Lung (tissue), 12 donors: ENCODE measurements around the gene PPARGC1A. TPM values are rescaled to one million over a fixed set of nuclear protein-coding genes. Genes with fewer than 3 reads are reported as not detected.

Experiments used
- ATAC-seq: fragments of 200-7000 bp; cut with Tn5 transposase; one replicate; pipeline ENCODE4 v1.9.1; 2020; ENCODE audit warnings: moderate number of reproducible peaks; ENCODE audit not compliant: insufficient read depth, low FRiP score
- DNase-seq, 3 donors: peaks; one replicate each; pipeline ENCODE4 v3.0.0-alpha.2; 2013 to 2017
- H3K27ac ChIP-seq, 2 donors: one replicate each; pipeline ENCODE4 v1.5.1; 2013; ENCODE audit warnings: mild to moderate bottlenecking in 2 of 2, moderate library complexity in 2 of 2, control low read depth in 1 of 2, inconsistent platforms in 1 of 2, low read depth in 1 of 2, low read length in 1 of 2
- H3K27me3 ChIP-seq, 3 donors: one replicate each; pipeline ENCODE4 v1.5.1; 2013; ENCODE audit warnings: low read length in 2 of 3; ENCODE audit not compliant: control insufficient read depth in 3 of 3, insufficient read depth in 3 of 3
- H3K36me3 ChIP-seq, 4 donors: one replicate each; pipeline ENCODE4 v1.5.1; 2013; ENCODE audit warnings: low read length in 4 of 4, mild to moderate bottlenecking in 1 of 4, moderate library complexity in 1 of 4; ENCODE audit not compliant: control insufficient read depth in 4 of 4, insufficient read depth in 4 of 4
- H3K4me1 ChIP-seq, 5 donors: one replicate each; pipeline ENCODE4 v1.5.1; 2013; ENCODE audit warnings: low read length in 5 of 5, mild to moderate bottlenecking in 2 of 5, moderate library complexity in 1 of 5; ENCODE audit not compliant: control insufficient read depth in 5 of 5, insufficient read depth in 5 of 5
- H3K4me3 ChIP-seq: one replicate; pipeline ENCODE4 v1.5.1; 2013; ENCODE audit warnings: mild to moderate bottlenecking, control low read depth, moderate library complexity
- H3K9ac ChIP-seq, 2 donors: one replicate each; pipeline ENCODE4 v1.5.1; 2013; ENCODE audit warnings: low read length in 2 of 2, control low read depth in 1 of 2; ENCODE audit not compliant: insufficient read depth in 1 of 2
- H3K9me3 ChIP-seq, 4 donors: one replicate each; pipeline ENCODE4 v1.5.1; 2013; ENCODE audit warnings: low read length in 3 of 4, mild to moderate bottlenecking in 1 of 4, moderate library complexity in 1 of 4; ENCODE audit not compliant: control insufficient read depth in 4 of 4, insufficient read depth in 3 of 4
- WGBS, 2 donors: extraction: QIAGEN DNeasy Blood & Tissue Kit; methylation state at CpG; one replicate each; pipeline ENCODE4 v1.1.7; 2013; 5-methylcytosine and 5-hydroxymethylcytosine counted together
- polyA plus RNA-seq, 2 donors: library from polyadenylated mRNA; stranded (reverse); fragments of 200-250 nt; gene quantifications; one replicate each; pipeline ENCODE4 v1.2.1, GENCODE V29; 2013
- total RNA-seq, 2 donors: library from RNA; depleted of rRNA in 1 of 2; stranded (reverse); fragments of >200 nt in 1 of 2; gene quantifications; one replicate each; pipeline ENCODE4 v1.2.1, GENCODE V29; 2014 to 2021
- TF ChIP-seq, protein P1 (sequence below): IDR thresholded peaks from 2 replicates; pipeline ENCODE4 v1.5.1; 2012; ENCODE audit warnings: mild to moderate bottlenecking; ENCODE audit errors: control extremely low read depth, extremely low read depth
- donor health status: control.
- donor health status: control.
- donor health status: Bipolar disorder and iron deficiency.
- donor health status: healthy.
- donor health status: DM: yes; HTN: yes; CAD: no.

PPARGC1A gene
- total and polyA plus RNA-seq, 4 donors: 1.1 to 17.9 (median 5.1) TPM

- no peaks in the 10 kb centered on the region for H3K27me3 ChIP-seq
- peaks cover 0 to 4% (median 0%) of the 10 kb centered on the region in 5 donors for H3K4me1 ChIP-seq
- no peak overlapping the region for H3K27ac ChIP-seq
- TF ChIP-seq, protein P1, sequence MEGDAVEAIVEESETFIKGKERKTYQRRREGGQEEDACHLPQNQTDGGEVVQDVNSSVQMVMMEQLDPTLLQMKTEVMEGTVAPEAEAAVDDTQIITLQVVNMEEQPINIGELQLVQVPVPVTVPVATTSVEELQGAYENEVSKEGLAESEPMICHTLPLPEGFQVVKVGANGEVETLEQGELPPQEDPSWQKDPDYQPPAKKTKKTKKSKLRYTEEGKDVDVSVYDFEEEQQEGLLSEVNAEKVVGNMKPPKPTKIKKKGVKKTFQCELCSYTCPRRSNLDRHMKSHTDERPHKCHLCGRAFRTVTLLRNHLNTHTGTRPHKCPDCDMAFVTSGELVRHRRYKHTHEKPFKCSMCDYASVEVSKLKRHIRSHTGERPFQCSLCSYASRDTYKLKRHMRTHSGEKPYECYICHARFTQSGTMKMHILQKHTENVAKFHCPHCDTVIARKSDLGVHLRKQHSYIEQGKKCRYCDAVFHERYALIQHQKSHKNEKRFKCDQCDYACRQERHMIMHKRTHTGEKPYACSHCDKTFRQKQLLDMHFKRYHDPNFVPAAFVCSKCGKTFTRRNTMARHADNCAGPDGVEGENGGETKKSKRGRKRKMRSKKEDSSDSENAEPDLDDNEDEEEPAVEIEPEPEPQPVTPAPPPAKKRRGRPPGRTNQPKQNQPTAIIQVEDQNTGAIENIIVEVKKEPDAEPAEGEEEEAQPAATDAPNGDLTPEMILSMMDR: no peak
- no peak overlapping the region for H3K9ac ChIP-seq
- no peak for ATAC-seq
- H3K9me3 ChIP-seq: no peaks in the 10 kb centered on the region
- H3K36me3 ChIP-seq: no peaks in the 10 kb centered on the region
- WGBS, 2 donors: 55 to 77% methylated on average over 2 of the region's 2 CpGs
- DNase-seq: no peak
- H3K4me3 ChIP-seq: no peak overlapping the region
Measured at GRCh38 chr4:23759066-23759465, 130.8 kb downstream of the PPARGC1A start.

DNA sequence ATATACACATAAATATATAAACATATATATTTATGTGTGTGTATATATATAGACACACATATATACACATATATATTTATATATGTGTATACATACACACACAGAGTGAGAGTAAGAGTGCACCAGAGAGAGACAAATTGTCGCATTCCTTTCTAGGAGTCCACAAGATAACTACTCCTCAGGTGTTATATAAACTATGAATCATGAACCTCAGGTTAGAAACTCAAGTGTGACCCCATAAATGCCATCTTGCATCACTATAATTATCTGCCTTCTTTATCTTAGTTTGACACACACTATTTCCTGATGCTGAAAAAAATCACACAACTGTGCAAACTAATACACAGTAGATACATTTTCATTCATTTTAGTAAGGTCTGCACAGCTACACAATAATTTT lies 135.2 kb downstream of the PPARGC1A start:
- Histone ChIP-seq H3K9ac (no peak overlapping the region), H3K4me1 (peaks cover 0 to 4% (median 0%) of the 10 kb centered on the region in 5 donors), H3K4me3 (no peak overlapping the region), H3K27me3 (no peaks in the 10 kb centered on the region), H3K36me3 (no peaks in the 10 kb centered on the region), H3K27ac (no peak overlapping the region), H3K9me3 (no peaks in the 10 kb centered on the region)
- 92 to 98% methylated on average over 1 of the region's 1 CpG for WGBS, 2 donors
- ATAC-seq (no peak), DNase-seq (no peak)
- TF ChIP-seq, protein P1: no peak

- 88 to 93% methylated on average over 2 of the region's 2 CpGs for WGBS, 2 donors
- DNase-seq: no peak
- Histone ChIP-seq H3K36me3 (no peaks in the 10 kb centered on the region), H3K4me3 (no peak overlapping the region), H3K9ac (no peak overlapping the region), H3K27me3 (no peaks in the 10 kb centered on the region), H3K4me1 (peaks cover 0 to 3% (median 0%) of the 10 kb centered on the region in 5 donors), H3K9me3 (no peaks in the 10 kb centered on the region), H3K27ac (no peak overlapping the region)
- TF ChIP-seq, protein P1: no peak
- no peak for ATAC-seq
Measured at GRCh38 chr4:23750125-23750524, 139.7 kb downstream of the PPARGC1A start.

DNA sequence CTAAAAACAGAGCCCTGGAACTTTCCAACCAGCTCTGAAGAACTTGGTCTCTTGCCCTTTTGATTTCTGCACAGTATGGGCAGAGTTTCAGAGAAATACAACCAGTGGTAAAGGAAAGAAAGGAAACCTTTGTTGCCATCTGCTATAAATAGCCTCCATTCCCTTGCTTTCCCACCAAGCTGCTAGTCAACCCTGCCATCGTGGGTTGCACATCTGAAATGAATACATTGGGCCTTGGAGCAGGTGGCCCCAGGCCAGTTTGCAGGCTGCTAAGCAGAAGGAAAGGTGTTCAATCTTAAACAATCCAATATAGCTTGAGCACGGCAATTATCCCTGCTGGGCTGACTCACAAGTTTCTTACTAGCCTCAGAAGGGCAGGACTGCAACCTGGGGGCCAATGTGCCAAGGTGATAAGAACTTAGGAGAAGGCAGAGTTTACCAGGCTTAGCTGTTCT lies 142.5 kb downstream of the PPARGC1A start:
- TF ChIP-seq, protein P1: no peak
- Histone ChIP-seq H3K9ac (no peak overlapping the region), H3K36me3 (no peaks in the 10 kb centered on the region), H3K4me1 (peaks cover 0 to 3% (median 0%) of the 10 kb centered on the region in 5 donors), H3K9me3 (peaks cover 0 to 3% (median 0%) of the 10 kb centered on the region in 4 donors), H3K27me3 (no peaks in the 10 kb centered on the region), H3K27ac (no peak overlapping the region), H3K4me3 (no peak overlapping the region)
- 69 to 80% methylated on average over 2 of the region's 2 CpGs for WGBS, 2 donors
- DNase-seq (no peak), ATAC-seq (no peak)
